ENCODE results near the gene PRTFDC1. TPM values are rescaled to one million over a fixed set of nuclear protein-coding genes. Genes with fewer than 3 reads are reported as not detected.
A peak's percentile ranks its signal among the peaks of the same experiment; 100 is the strongest.

The PRTFDC1 gene
- total RNA-seq, 1 donor from 2014 or later: 9.6 TPM

- Histone ChIP-seq H3K27me3 (ENCODE audit: control insufficient read depth, insufficient read depth, low read length) (no peaks in the 10 kb centered on the region), H3K4me3 (ENCODE audit: low read depth, low read length) (no peak overlapping the region), H3K36me3 (ENCODE audit: control insufficient read depth, insufficient read depth, low read length) (no peaks in the 10 kb centered on the region)
- TF ChIP-seq, protein P1, sequence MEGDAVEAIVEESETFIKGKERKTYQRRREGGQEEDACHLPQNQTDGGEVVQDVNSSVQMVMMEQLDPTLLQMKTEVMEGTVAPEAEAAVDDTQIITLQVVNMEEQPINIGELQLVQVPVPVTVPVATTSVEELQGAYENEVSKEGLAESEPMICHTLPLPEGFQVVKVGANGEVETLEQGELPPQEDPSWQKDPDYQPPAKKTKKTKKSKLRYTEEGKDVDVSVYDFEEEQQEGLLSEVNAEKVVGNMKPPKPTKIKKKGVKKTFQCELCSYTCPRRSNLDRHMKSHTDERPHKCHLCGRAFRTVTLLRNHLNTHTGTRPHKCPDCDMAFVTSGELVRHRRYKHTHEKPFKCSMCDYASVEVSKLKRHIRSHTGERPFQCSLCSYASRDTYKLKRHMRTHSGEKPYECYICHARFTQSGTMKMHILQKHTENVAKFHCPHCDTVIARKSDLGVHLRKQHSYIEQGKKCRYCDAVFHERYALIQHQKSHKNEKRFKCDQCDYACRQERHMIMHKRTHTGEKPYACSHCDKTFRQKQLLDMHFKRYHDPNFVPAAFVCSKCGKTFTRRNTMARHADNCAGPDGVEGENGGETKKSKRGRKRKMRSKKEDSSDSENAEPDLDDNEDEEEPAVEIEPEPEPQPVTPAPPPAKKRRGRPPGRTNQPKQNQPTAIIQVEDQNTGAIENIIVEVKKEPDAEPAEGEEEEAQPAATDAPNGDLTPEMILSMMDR (IDR thresholded peaks at IDR 0.05; ENCODE audit: insufficient read depth, low read length, poor library complexity, severe bottlenecking): no peak
- no peak for DNase-seq (ENCODE audit: low read depth)
Measured at GRCh38 chr10:24824124-24824523, 128.3 kb downstream of the PRTFDC1 start.

- no peak for DNase-seq (ENCODE audit: low read depth)
- TF ChIP-seq, protein P1 (IDR thresholded peaks at IDR 0.05; ENCODE audit: insufficient read depth, low read length, poor library complexity, severe bottlenecking): no peak
- Histone ChIP-seq H3K4me3 (ENCODE audit: low read depth, low read length) (no peak overlapping the region), H3K27me3 (ENCODE audit: control insufficient read depth, insufficient read depth, low read length) (no peaks in the 10 kb centered on the region), H3K36me3 (ENCODE audit: control insufficient read depth, insufficient read depth, low read length) (no peaks in the 10 kb centered on the region)
Measured at GRCh38 chr10:24822590-24822989, 129.8 kb downstream of the PRTFDC1 start.

DNA sequence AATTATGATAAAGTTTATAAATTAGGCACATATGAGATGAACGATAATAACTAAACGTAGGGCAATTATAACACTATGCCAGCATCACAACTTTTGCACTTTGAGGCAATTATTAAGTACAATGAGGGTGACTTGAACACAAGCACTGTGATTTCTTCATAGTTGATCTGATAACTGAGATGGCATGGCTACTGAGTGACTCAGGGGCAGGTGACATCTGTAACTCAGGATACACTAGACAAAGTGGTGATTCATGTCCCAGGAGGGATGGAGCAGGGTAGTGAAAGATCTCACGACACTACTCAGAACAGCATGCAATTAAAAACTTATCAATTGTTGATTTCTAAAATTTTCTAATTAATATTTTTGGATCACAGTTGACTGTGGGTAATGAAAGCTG, 130.4 kb downstream of the PRTFDC1 start:
- DNase-seq (ENCODE audit: low read depth): peak; percentile 68
- Histone ChIP-seq H3K36me3 (ENCODE audit: control insufficient read depth, insufficient read depth, low read length) (no peaks in the 10 kb centered on the region), H3K4me3 (ENCODE audit: low read depth, low read length) (no peak overlapping the region), H3K27me3 (ENCODE audit: control insufficient read depth, insufficient read depth, low read length) (no peaks in the 10 kb centered on the region)
- TF ChIP-seq, protein P1 (IDR thresholded peaks at IDR 0.05; ENCODE audit: insufficient read depth, low read length, poor library complexity, severe bottlenecking): no peak

- H3K27me3 ChIP-seq (ENCODE audit: control insufficient read depth, insufficient read depth, low read length): no peaks in the 10 kb centered on the region
- H3K4me3 ChIP-seq (ENCODE audit: low read depth, low read length): no peak overlapping the region
- TF ChIP-seq, protein P1 (IDR thresholded peaks at IDR 0.05; ENCODE audit: insufficient read depth, low read length, poor library complexity, severe bottlenecking): no peak
- DNase-seq (ENCODE audit: low read depth): no peak
- no peaks in the 10 kb centered on the region for H3K36me3 ChIP-seq (ENCODE audit: control insufficient read depth, insufficient read depth, low read length)
Measured at GRCh38 chr10:24816868-24817396, 135.5 kb downstream of the PRTFDC1 start.

DNA sequence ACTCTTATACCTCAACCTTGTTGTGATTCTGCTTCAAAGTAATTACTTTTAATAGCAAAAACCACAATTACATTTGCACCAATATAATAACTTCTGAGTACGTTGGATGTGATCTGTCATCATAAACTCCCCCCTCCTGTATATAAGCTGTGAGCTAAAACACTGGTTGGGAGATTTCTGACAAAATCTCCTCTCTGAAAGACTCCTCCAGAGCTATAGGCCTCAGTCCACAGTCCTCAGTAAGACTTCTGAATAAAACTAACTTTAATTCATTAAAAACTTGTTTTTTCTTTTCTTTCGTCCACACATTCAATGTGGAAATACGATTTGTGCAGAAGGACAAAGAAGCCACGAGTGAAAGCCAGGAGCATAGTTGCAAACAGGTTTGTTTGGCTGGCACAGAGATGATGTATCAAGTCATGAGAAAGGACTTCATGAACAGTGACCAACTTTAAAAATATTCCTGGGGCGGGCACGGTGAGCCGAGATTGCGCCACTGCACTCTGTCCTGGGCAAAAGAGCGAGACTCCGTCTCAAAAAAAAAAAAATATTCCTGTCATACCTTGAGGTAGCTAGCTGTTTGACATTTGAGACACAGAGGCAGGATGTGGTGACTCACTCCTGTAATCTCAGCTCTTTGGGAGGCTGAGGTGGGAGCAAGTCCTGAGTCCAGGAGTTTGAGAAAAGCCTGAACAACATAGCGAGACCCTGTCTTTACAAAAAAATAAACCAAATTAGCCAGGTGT, 137.7 kb downstream of the PRTFDC1 start:
- TF ChIP-seq, protein P1 (IDR thresholded peaks at IDR 0.05; ENCODE audit: insufficient read depth, low read length, poor library complexity, severe bottlenecking): no peak
- Histone ChIP-seq H3K4me3 (ENCODE audit: low read depth, low read length) (no peak overlapping the region), H3K27me3 (ENCODE audit: control insufficient read depth, insufficient read depth, low read length) (no peaks in the 10 kb centered on the region), H3K36me3 (ENCODE audit: control insufficient read depth, insufficient read depth, low read length) (no peaks in the 10 kb centered on the region)
- peak; percentile 65 for DNase-seq (ENCODE audit: low read depth)
